B cell (primary cell): ENCODE data around the gene WDR18. TPM values are rescaled to one million over a fixed set of nuclear protein-coding genes. Genes with fewer than 3 reads are reported as not detected.
A peak's percentile ranks its signal among the peaks of the same experiment; 100 is the strongest.

ENCODE experiments used
- ATAC-seq: fragments of 200-7000 bp; cut with Tn5 transposase; one replicate; pipeline ENCODE4 v1.10.0; 2021; ENCODE audit warnings: low read depth, mild to moderate bottlenecking, moderate number of reproducible peaks, moderate library complexity
- CTCF ChIA-PET: fragments of 350-600 bp; sonication (Branson Sonifier 250); formaldehyde crosslinking; loops from one replicate; lab custom pipeline; 2021; ENCODE audit warnings: antibody characterized with exemption, inconsistent platforms; lab: Charles Lee
- POLR2A ChIA-PET: fragments of 350-600 bp; sonication (Branson Sonifier 250); formaldehyde crosslinking; loops from one replicate; lab custom pipeline; 2021; ENCODE audit warnings: antibody characterized with exemption; lab: Charles Lee
- DNase-seq: peaks from one replicate; pipeline ENCODE4 v3.0.0; 2013
- H2AFZ ChIP-seq: 2 replicates; pipeline ENCODE4 v1.6.1; 2012; ENCODE audit warnings: mild to moderate bottlenecking, low read depth, low read length; ENCODE audit not compliant: insufficient read depth, poor library complexity, severe bottlenecking
- H3K27ac ChIP-seq, 2 donors: 1 replicate in 1 of 2; 2 replicates in 1 of 2; pipeline ENCODE4 v1.5.1; 2012 to 2013; ENCODE audit warnings: low read length in 2 of 2, mild to moderate bottlenecking in 2 of 2, moderate library complexity in 1 of 2
- H3K27me3 ChIP-seq, 4 experiments: fragments of 200-600 bp in 1 of 4; sonication (generic) in 1 of 4; replicated peaks in 1 of 4; 1 replicate in 2 of 4; 2 replicates in 2 of 4; pipeline versions ENCODE4 v1.6.1 to v1.7.0; 2013 to 2016; ENCODE audit warnings: low read length in 3 of 4, mild to moderate bottlenecking in 2 of 4, mixed read lengths in 1 of 4, moderate library complexity in 1 of 4; ENCODE audit not compliant: insufficient read depth in 4 of 4, control insufficient read depth in 3 of 4; ENCODE audit errors: control extremely low read depth in 1 of 4
- H3K36me3 ChIP-seq, 2 experiments: replicated peaks in 1 of 2; 1 replicate in 1 of 2; 2 replicates in 1 of 2; pipeline versions ENCODE4 v1.6.1 to v1.7.1; 2013; ENCODE audit warnings: low read length in 1 of 2; ENCODE audit not compliant: insufficient read depth in 2 of 2, control insufficient read depth in 1 of 2; ENCODE audit errors: control extremely low read depth in 1 of 2, extremely low read depth in 1 of 2
- H3K4me1 ChIP-seq, 2 donors: fragments of 200-600 bp in 1 of 2; sonication (generic) in 1 of 2; 1 replicate in 1 of 2; 2 replicates in 1 of 2; pipeline versions ENCODE4 v1.5.1 to v1.6.1; 2013 to 2017; ENCODE audit warnings: low read length in 2 of 2; ENCODE audit not compliant: control insufficient read depth in 2 of 2, insufficient read depth in 2 of 2
- H3K4me2 ChIP-seq: replicated peaks from 2 replicates; pipeline ENCODE3; 2012; ENCODE audit warnings: mild to moderate bottlenecking, low read depth, low read length; ENCODE audit not compliant: poor library complexity, severe bottlenecking
- H3K4me3 ChIP-seq, 5 experiments: fragments of 200-600 bp in 1 of 5; sonication (generic) in 1 of 5; 1 replicate in 3 of 5; 2 replicates in 2 of 5; pipeline versions ENCODE4 v1.5.1 to v1.7.0; 2011 to 2016; ENCODE audit warnings: low read length in 4 of 5, mild to moderate bottlenecking in 4 of 5, low read depth in 2 of 5, control low read depth in 1 of 5, moderate library complexity in 1 of 5; ENCODE audit not compliant: insufficient read depth in 1 of 5; ENCODE audit errors: control extremely low read depth in 1 of 5, extremely low read depth in 1 of 5
- H3K79me2 ChIP-seq: fragments of 200-600 bp; sonication (generic); one replicate; pipeline ENCODE4 v1.6.0; 2016; ENCODE audit warnings: low read length; ENCODE audit not compliant: control insufficient read depth, insufficient read depth
- H3K9ac ChIP-seq: fragments of 200-600 bp; sonication (generic); 2 replicates; pipeline ENCODE4 v1.6.1; 2017; ENCODE audit warnings: mild to moderate bottlenecking, low read length, moderate library complexity
- H3K9me3 ChIP-seq, 3 donors: one replicate each; pipeline versions ENCODE4 v1.6.1 to v1.7.1; 2013; ENCODE audit warnings: low read length in 2 of 3; ENCODE audit not compliant: control insufficient read depth in 2 of 3, insufficient read depth in 1 of 3; ENCODE audit errors: control extremely low read depth in 1 of 3
- H4K20me1 ChIP-seq: 2 replicates; pipeline ENCODE4 v1.6.0; 2012; ENCODE audit warnings: mild to moderate bottlenecking, low read length; ENCODE audit not compliant: insufficient read depth, control insufficient read depth, poor library complexity, severe bottlenecking
- H3K27ac Mint-ChIP-seq: one replicate; pipeline ENCODE4 v1.8.0; 2021; ENCODE audit warnings: mixed read lengths
- H3K27me3 Mint-ChIP-seq: one replicate; pipeline ENCODE4 v1.8.0; 2021; ENCODE audit warnings: mixed read lengths
- H3K4me1 Mint-ChIP-seq: one replicate; pipeline ENCODE4 v1.8.0; 2021; ENCODE audit warnings: mixed read lengths
- H3K4me3 Mint-ChIP-seq: one replicate; pipeline ENCODE4 v1.8.0; 2021; ENCODE audit warnings: mixed read lengths
- H3K9me3 Mint-ChIP-seq: one replicate; pipeline ENCODE4 v1.8.0; 2022; ENCODE audit warnings: mixed read lengths; ENCODE audit not compliant: insufficient read depth
- EZH2 ChIP-seq: IDR thresholded peaks from 2 replicates; pipeline ENCODE4 v1.6.1; 2012; ENCODE audit warnings: borderline replicate concordance, low read depth, mild to moderate bottlenecking, moderate library complexity, low read length; ENCODE audit not compliant: insufficient read depth, poor library complexity, severe bottlenecking
- WGBS: methylation state at CpG from one replicate; pipeline ENCODE4 v1.1.5; 2013; ENCODE audit warnings: missing lambda C conversion rate; ENCODE audit not compliant: insufficient coverage; 5-methylcytosine and 5-hydroxymethylcytosine counted together
- intact Hi-C: fragments of 100-400 bp; cut with micrococcal nuclease; formaldehyde crosslinking; loops from one replicate; pipeline ENCODE4 v1.10.0; 2022
- polyA plus RNA-seq: library from polyadenylated mRNA; depleted of rRNA; stranded (reverse); fragments of >200 nt; gene quantifications from 2 replicates; pipeline ENCODE4 v1.2.3, GENCODE V29; 2012
- total RNA-seq, 2 donors: library from RNA; stranded (reverse); fragments of 120-200 nt in 1 of 2; gene quantifications; 1 replicate in 1 of 2; 2 replicates in 1 of 2; pipeline versions ENCODE4 v1.2.3 to v1.2.4, GENCODE V29; 2013 to 2022
- TF ChIP-seq, protein P1 (sequence below): fragments of 200-600 bp; IDR thresholded peaks from one replicate; pipeline ENCODE4 v1.8.0; 2022; ENCODE audit warnings: antibody characterized with exemption, mild to moderate bottlenecking

The WDR18 gene
- total and polyA plus RNA-seq, 2 donors (not counting 1 experiment from before 2014, with no cell fraction given): 48.5 to 60.5 TPM

DNA sequence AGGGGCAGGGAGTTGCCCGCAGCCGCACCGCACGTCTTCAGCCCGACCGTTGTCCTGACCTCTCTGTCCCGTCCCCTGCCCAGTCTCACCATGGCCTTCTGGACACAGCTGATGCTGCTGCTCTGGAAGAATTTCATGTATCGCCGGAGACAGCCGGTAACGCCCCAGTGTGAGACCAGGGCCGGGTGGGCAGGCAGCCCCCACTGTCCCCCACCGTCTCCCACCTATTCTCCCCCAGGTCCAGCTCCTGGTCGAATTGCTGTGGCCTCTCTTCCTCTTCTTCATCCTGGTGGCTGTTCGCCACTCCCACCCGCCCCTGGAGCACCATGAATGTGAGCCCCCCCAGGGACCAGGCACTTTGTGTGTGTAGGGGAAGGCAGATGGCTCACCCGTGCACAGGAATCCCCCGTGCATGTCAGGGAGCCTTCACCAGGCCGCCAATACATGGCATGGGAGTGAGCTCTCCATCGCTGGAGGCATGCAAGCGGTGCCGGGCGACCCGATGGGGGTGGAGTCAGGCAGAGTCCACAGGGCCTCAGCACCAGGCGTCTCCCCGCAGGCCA is 57.2 kb downstream of the WDR18 start:
- Mint-ChIP-seq H3K9me3 (no peaks in the 10 kb centered on the region), H3K4me1 (peaks cover 43% of the 10 kb centered on the region), H3K27ac (peak overlapping the region; percentile 99), H3K27me3 (no peaks in the 10 kb centered on the region), H3K4me3 (peak overlapping the region; percentile 97)
- Histone ChIP-seq H3K9me3 (peaks cover 0 to 4% (median 0%) of the 10 kb centered on the region in 3 donors), H2AFZ (peak overlapping the region; percentile 3), H3K9ac (peak overlapping the region; percentile 85), H3K79me2 (peaks cover 50% of the 10 kb centered on the region), H3K4me1 (peaks cover 35 to 57% of the 10 kb centered on the region in 2 donors), H3K36me3 (peaks cover 0 to 48% of the 10 kb centered on the region in 2 experiments), H4K20me1 (peaks cover 62% of the 10 kb centered on the region), H3K27me3 (no peaks in the 10 kb centered on the region), H3K27ac (no peak overlapping the region), H3K4me3 (peak overlapping the region; percentile 69 to 90 (median 75)), H3K4me2 (peak overlapping the region; percentile 92)
- DNase-seq (no peak), ATAC-seq (no peak)
- TF ChIP-seq EZH2: no peak
- TF ChIP-seq, protein P1, sequence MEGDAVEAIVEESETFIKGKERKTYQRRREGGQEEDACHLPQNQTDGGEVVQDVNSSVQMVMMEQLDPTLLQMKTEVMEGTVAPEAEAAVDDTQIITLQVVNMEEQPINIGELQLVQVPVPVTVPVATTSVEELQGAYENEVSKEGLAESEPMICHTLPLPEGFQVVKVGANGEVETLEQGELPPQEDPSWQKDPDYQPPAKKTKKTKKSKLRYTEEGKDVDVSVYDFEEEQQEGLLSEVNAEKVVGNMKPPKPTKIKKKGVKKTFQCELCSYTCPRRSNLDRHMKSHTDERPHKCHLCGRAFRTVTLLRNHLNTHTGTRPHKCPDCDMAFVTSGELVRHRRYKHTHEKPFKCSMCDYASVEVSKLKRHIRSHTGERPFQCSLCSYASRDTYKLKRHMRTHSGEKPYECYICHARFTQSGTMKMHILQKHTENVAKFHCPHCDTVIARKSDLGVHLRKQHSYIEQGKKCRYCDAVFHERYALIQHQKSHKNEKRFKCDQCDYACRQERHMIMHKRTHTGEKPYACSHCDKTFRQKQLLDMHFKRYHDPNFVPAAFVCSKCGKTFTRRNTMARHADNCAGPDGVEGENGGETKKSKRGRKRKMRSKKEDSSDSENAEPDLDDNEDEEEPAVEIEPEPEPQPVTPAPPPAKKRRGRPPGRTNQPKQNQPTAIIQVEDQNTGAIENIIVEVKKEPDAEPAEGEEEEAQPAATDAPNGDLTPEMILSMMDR: no peak
- ChIA-PET CTCF (interaction anchor here (1.2 to 1.5 kb wide), 3 partner anchors 14 to 24 kb away, joined by 3 to 4 read pairs (median 4); no protein-coding TSS in a partner anchor), POLR2A (interaction anchor here (0.9 to 6.8 kb wide), 11 partner anchors 13 to 92 kb away, joined by 3 to 91 read pairs (median 6); partner anchors contain the start of genes CNN2 and RNU6-2)
- 61% methylated on average over 25 of the region's 26 CpGs for WGBS
- intact Hi-C loops: no loop called here
